Activated naive CD4-positive, alpha-beta T cell treated with anti-CD3 and anti-CD28 coated beads, Interleukin-2, amount 10 ng/mL, durations not matched to agents 7 days and 5 days (primary cell): ENCODE measurements around the gene BNIPL.

Experiments used
- CTCF ChIA-PET: fragments of 350-600 bp; sonication (Branson Sonifier 250); formaldehyde crosslinking; loops from one replicate; lab custom pipeline; 2021; ENCODE audit warnings: antibody characterized with exemption; lab: Charles Lee
- DNase-seq: peaks from one replicate; pipeline ENCODE4 v3.0.0-alpha.2; 2020
- H3K27ac Mint-ChIP-seq: one replicate; pipeline ENCODE4 v1.8.0; 2021; ENCODE audit warnings: mild to moderate bottlenecking, moderate library complexity, mixed read lengths
- H3K27me3 Mint-ChIP-seq: one replicate; pipeline ENCODE4 v1.8.0; 2021; ENCODE audit warnings: mild to moderate bottlenecking, mixed read lengths
- H3K36me3 Mint-ChIP-seq: one replicate; pipeline ENCODE4 v1.8.0; 2021; ENCODE audit warnings: mixed read lengths
- H3K4me1 Mint-ChIP-seq: one replicate; pipeline ENCODE4 v1.8.0; 2021; ENCODE audit warnings: mixed read lengths
- H3K4me3 Mint-ChIP-seq: one replicate; pipeline ENCODE4 v1.8.0; 2021; ENCODE audit warnings: mild to moderate bottlenecking, moderate library complexity, mixed read lengths
- H3K9me3 Mint-ChIP-seq: one replicate; pipeline ENCODE4 v1.8.0; 2021; ENCODE audit warnings: mixed read lengths

The BNIPL gene

GRCh38 chr1:151003180-151003579, 33.2 kb upstream of the BNIPL start:
- peaks cover 34% of the 10 kb centered on the region for H3K36me3 Mint-ChIP-seq
- no peaks in the 10 kb centered on the region for H3K9me3 Mint-ChIP-seq
- CTCF ChIA-PET, result interaction anchor here (0.8 to 1.2 kb wide), 3 partner anchors 15 to 353 kb away, joined by 3 to 6 read pairs (median 3); no protein-coding TSS in a partner anchor
- H3K27ac Mint-ChIP-seq, result peak overlapping the region; percentile 71
- no peak for DNase-seq
- peaks cover 76% of the 10 kb centered on the region for H3K4me1 Mint-ChIP-seq
- H3K27me3 Mint-ChIP-seq, result no peaks in the 10 kb centered on the region
- H3K4me3 Mint-ChIP-seq, result peak overlapping the region; percentile 74

GRCh38 chr1:151005729-151006319, 30.6 kb upstream of the BNIPL start:
- CTCF ChIA-PET, result interaction anchor here (0.8 to 3.8 kb wide), 11 partner anchors 8 to 151 kb away, joined by 3 to 38 read pairs (median 5); partner anchors contain the start of genes C1orf56, CDC42SE1 and TNFAIP8L2
- peak overlapping the region; percentile 96 for H3K4me3 Mint-ChIP-seq
- no peaks in the 10 kb centered on the region for H3K27me3 Mint-ChIP-seq
- peaks cover 30% of the 10 kb centered on the region for H3K36me3 Mint-ChIP-seq
- H3K4me1 Mint-ChIP-seq, result peaks cover 88% of the 10 kb centered on the region
- H3K9me3 Mint-ChIP-seq, result no peaks in the 10 kb centered on the region
- no peak for DNase-seq
- peak overlapping the region; percentile 93 for H3K27ac Mint-ChIP-seq

- Mint-ChIP-seq H3K4me1 (peaks cover 90% of the 10 kb centered on the region), H3K4me3 (peak within 1 kb of the TSS; percentile 96), H3K27ac (peak within 1 kb of the TSS; percentile 93), H3K27me3 (no peaks in the 10 kb centered on the region), H3K36me3 (peaks cover 28% of the 10 kb centered on the region), H3K9me3 (no peaks in the 10 kb centered on the region)
- DNase-seq, result peak; percentile 58
- CTCF ChIA-PET, result interaction anchor here (1.2 to 3.8 kb wide), 10 partner anchors 9 to 150 kb away, joined by 3 to 38 read pairs (median 6); partner anchors contain the start of genes C1orf56, CDC42SE1 and TNFAIP8L2
These were observed 29.9 kb upstream of the BNIPL start, which contains the start of gene MINDY1 for GRCh38 chr1:151006327-151007052. Gene MINDY1, minus strand, starts transcription at chr1:151006902. Its CDS starts 4,285 bp downstream, at chr1:151002617.

GRCh38 chr1:151007853-151008243, 28.5 kb upstream of the BNIPL start:
- CTCF ChIA-PET, result interaction anchor here (0.5 to 3.8 kb wide), 2 partner anchors 13 to 38 kb away, joined by 3 to 38 read pairs; no protein-coding TSS in a partner anchor
- H3K4me3 Mint-ChIP-seq, result peak overlapping the region; percentile 96
- peak overlapping the region; percentile 93 for H3K27ac Mint-ChIP-seq

GRCh38 chr1:151008244-151009205, 27.9 kb upstream of the BNIPL start, which contains the start of gene PRUNE1:
Gene PRUNE1, plus strand, starts transcription at chr1:151008449. Its CDS starts 184 bp downstream, at chr1:151008633.
- DNase-seq, result peak; percentile 97
- H3K27ac Mint-ChIP-seq, result peak within 1 kb of the TSS; percentile 93
- CTCF ChIA-PET, result no interaction called here
- peaks cover 83% of the 10 kb centered on the region for H3K4me1 Mint-ChIP-seq
- peaks cover 17% of the 10 kb centered on the region for H3K36me3 Mint-ChIP-seq
- no peaks in the 10 kb centered on the region for H3K9me3 Mint-ChIP-seq
- peak within 1 kb of the TSS; percentile 96 for H3K4me3 Mint-ChIP-seq
- no peaks in the 10 kb centered on the region for H3K27me3 Mint-ChIP-seq

More at GRCh38 chr1:151007853-151008243, 28.5 kb upstream of the BNIPL start:
- Mint-ChIP-seq H3K9me3 (no peaks in the 10 kb centered on the region), H3K27me3 (no peaks in the 10 kb centered on the region), H3K4me1 (peaks cover 86% of the 10 kb centered on the region), H3K36me3 (peaks cover 18% of the 10 kb centered on the region)
- no peak for DNase-seq

- CTCF ChIA-PET, result interaction anchor here (0.6 kb wide), 1 partner anchor 16 kb away, joined by 3 read pairs; no protein-coding TSS in a partner anchor
- H3K4me1 Mint-ChIP-seq, result peaks cover 78% of the 10 kb centered on the region
- no peaks in the 10 kb centered on the region for H3K27me3 Mint-ChIP-seq
These were observed 27.2 kb upstream of the BNIPL start for GRCh38 chr1:151009206-151009587.

GRCh38 chr1:151009674-151010345, 26.6 kb upstream of the BNIPL start:
- DNase-seq, result no peak
- no peaks in the 10 kb centered on the region for H3K27me3 Mint-ChIP-seq
- H3K9me3 Mint-ChIP-seq, result no peaks in the 10 kb centered on the region
- no peak overlapping the region for H3K27ac Mint-ChIP-seq
- peaks cover 18% of the 10 kb centered on the region for H3K36me3 Mint-ChIP-seq
- H3K4me1 Mint-ChIP-seq, result peaks cover 74% of the 10 kb centered on the region
- peak overlapping the region; percentile 96 for H3K4me3 Mint-ChIP-seq
- CTCF ChIA-PET, result interaction anchor here (0.6 to 1.6 kb wide), 2 partner anchors 15 to 16 kb away, joined by 3 read pairs; no protein-coding TSS in a partner anchor

More at GRCh38 chr1:151009206-151009587, 27.2 kb upstream of the BNIPL start:
- no peak for DNase-seq
- Mint-ChIP-seq H3K27ac (peak overlapping the region; percentile 93), H3K9me3 (no peaks in the 10 kb centered on the region), H3K36me3 (peaks cover 18% of the 10 kb centered on the region), H3K4me3 (peak overlapping the region; percentile 96)

GRCh38 chr1:151010346-151010726, 26.1 kb upstream of the BNIPL start:
- Mint-ChIP-seq H3K4me3 (peak overlapping the region; percentile 96), H3K27ac (no peak overlapping the region), H3K36me3 (peaks cover 18% of the 10 kb centered on the region), H3K9me3 (no peaks in the 10 kb centered on the region), H3K4me1 (peaks cover 73% of the 10 kb centered on the region), H3K27me3 (no peaks in the 10 kb centered on the region)
- CTCF ChIA-PET, result interaction anchor here (0.7 to 1.6 kb wide), 2 partner anchors 14 to 16 kb away, joined by 3 read pairs; no protein-coding TSS in a partner anchor
- no peak for DNase-seq

- Mint-ChIP-seq H3K27me3 (no peaks in the 10 kb centered on the region), H3K4me1 (peaks cover 64% of the 10 kb centered on the region)
- CTCF ChIA-PET, result interaction anchor here (0.7 to 1.6 kb wide), 2 partner anchors 13 to 15 kb away, joined by 3 read pairs; no protein-coding TSS in a partner anchor
These were observed 25.1 kb upstream of the BNIPL start for GRCh38 chr1:151011154-151011850.

GRCh38 chr1:151012684-151013471, 23.5 kb upstream of the BNIPL start:
- Mint-ChIP-seq H3K27me3 (no peaks in the 10 kb centered on the region), H3K4me1 (peaks cover 48% of the 10 kb centered on the region), H3K9me3 (no peaks in the 10 kb centered on the region), H3K36me3 (peaks cover 18% of the 10 kb centered on the region), H3K27ac (no peak overlapping the region), H3K4me3 (no peak overlapping the region)
- CTCF ChIA-PET, result interaction anchor here (0.6 to 1.5 kb wide), 3 partner anchors 12 to 94 kb away, joined by 3 to 9 read pairs (median 4); partner anchors contain the start of gene C1orf56
- DNase-seq, result no peak

More at GRCh38 chr1:151011154-151011850, 25.1 kb upstream of the BNIPL start:
- peaks cover 16% of the 10 kb centered on the region for H3K36me3 Mint-ChIP-seq
- no peak for DNase-seq
- H3K4me3 Mint-ChIP-seq, result no peak overlapping the region
- no peaks in the 10 kb centered on the region for H3K9me3 Mint-ChIP-seq
- H3K27ac Mint-ChIP-seq, result no peak overlapping the region

- no peak overlapping the region for H3K4me3 Mint-ChIP-seq
- CTCF ChIA-PET, result interaction anchor here (0.6 to 1.5 kb wide), 3 partner anchors 11 to 94 kb away, joined by 3 to 9 read pairs (median 4); partner anchors contain the start of gene C1orf56
- no peaks in the 10 kb centered on the region for H3K27me3 Mint-ChIP-seq
- DNase-seq, result no peak
- peaks cover 21% of the 10 kb centered on the region for H3K36me3 Mint-ChIP-seq
- peaks cover 42% of the 10 kb centered on the region for H3K4me1 Mint-ChIP-seq
- H3K27ac Mint-ChIP-seq, result no peak overlapping the region
- no peaks in the 10 kb centered on the region for H3K9me3 Mint-ChIP-seq
These were observed 22.9 kb upstream of the BNIPL start for GRCh38 chr1:151013518-151013917.
